Kidney epithelial cell (primary cell): ENCODE measurements around the gene ENG. TPM values are rescaled to one million over a fixed set of nuclear protein-coding genes. Genes with fewer than 3 reads are reported as not detected.

Experiments used
- DNase-seq: peaks from one replicate; pipeline ENCODE4 v3.0.0-alpha.2; 2010; ENCODE audit warnings: low read depth
- H3K27me3 ChIP-seq: 2 replicates; pipeline ENCODE4 v1.6.0; 2011; ENCODE audit warnings: low read length; ENCODE audit not compliant: control insufficient read depth, insufficient read depth
- H3K36me3 ChIP-seq: 2 replicates; pipeline ENCODE4 v1.5.1; 2011; ENCODE audit warnings: low read length; ENCODE audit not compliant: control insufficient read depth, insufficient read depth
- H3K4me3 ChIP-seq: 2 replicates; pipeline ENCODE4 v1.5.1; 2011; ENCODE audit warnings: low read depth, mild to moderate bottlenecking, control low read depth, low read length
- CTCF ChIP-seq: IDR thresholded peaks from 2 replicates; pipeline ENCODE4 v1.5.1; 2011; ENCODE audit warnings: mild to moderate bottlenecking, moderate library complexity, low read length, control low read depth, inconsistent platforms; ENCODE audit not compliant: insufficient read depth, poor library complexity, severe bottlenecking
- total RNA-seq: library from RNA; depleted of rRNA; stranded (reverse); fragments of >200 nt; gene quantifications from 2 replicates; pipeline ENCODE4 v1.2.3, GENCODE V29; 2015

ENG gene
- total RNA-seq, 1 donor from 2014 or later, result 3.4 TPM

GRCh38 chr9:127796225-127796813 is 58.1 kb downstream of the ENG start:
- no peak for DNase-seq
- H3K36me3 ChIP-seq, result no peaks in the 10 kb centered on the region
- no peaks in the 10 kb centered on the region for H3K27me3 ChIP-seq
- no peak for TF ChIP-seq CTCF
- no peak overlapping the region for H3K4me3 ChIP-seq

- no peak overlapping the region for H3K4me3 ChIP-seq
- H3K27me3 ChIP-seq, result no peaks in the 10 kb centered on the region
- TF ChIP-seq CTCF, result no peak
- no peak for DNase-seq
- peaks cover 1% of the 10 kb centered on the region for H3K36me3 ChIP-seq
Observed at GRCh38 chr9:127794001-127794791, 60.3 kb downstream of the ENG start.

GRCh38 chr9:127793093-127793708 is 61.3 kb downstream of the ENG start:
- no peak overlapping the region for H3K4me3 ChIP-seq
- H3K36me3 ChIP-seq, result peaks cover 4% of the 10 kb centered on the region
- TF ChIP-seq CTCF, result no peak
- no peaks in the 10 kb centered on the region for H3K27me3 ChIP-seq
- DNase-seq, result no peak

- DNase-seq, result no peak
- H3K4me3 ChIP-seq, result no peak overlapping the region
- H3K36me3 ChIP-seq, result peaks cover 8% of the 10 kb centered on the region
- no peaks in the 10 kb centered on the region for H3K27me3 ChIP-seq
- TF ChIP-seq CTCF, result no peak
Observed at GRCh38 chr9:127792417-127793031, 61.9 kb downstream of the ENG start.

GRCh38 chr9:127791085-127791484 is 63.4 kb downstream of the ENG start:
- peaks cover 8% of the 10 kb centered on the region for H3K36me3 ChIP-seq
- no peaks in the 10 kb centered on the region for H3K27me3 ChIP-seq
- DNase-seq, result no peak
- no peak overlapping the region for H3K4me3 ChIP-seq
- TF ChIP-seq CTCF, result no peak
